Sigmoid colon (tissue), 7 donors: ENCODE results near the gene DNAH11. TPM values are rescaled to one million over a fixed set of nuclear protein-coding genes. Genes with fewer than 3 reads are reported as not detected.

Experiments
- DNase-seq: peaks from one replicate; pipeline ENCODE4 v3.0.0-alpha.2; 2019
- H3K27ac ChIP-seq, 4 donors: fragments of 200-600 bp; sonication (generic); one replicate each; pipeline ENCODE4 v1.5.1; 2016 to 2019; ENCODE audit warnings: mild to moderate bottlenecking in 1 of 4
- H3K27me3 ChIP-seq, 3 donors: fragments of 200-600 bp; sonication (generic); one replicate each; pipeline ENCODE4 v1.5.1; 2019; ENCODE audit warnings: mild to moderate bottlenecking in 1 of 3
- H3K36me3 ChIP-seq, 4 donors: fragments of 200-600 bp; sonication (generic); one replicate each; pipeline ENCODE4 v1.5.1; 2016 to 2019
- H3K4me1 ChIP-seq, 4 donors: fragments of 200-600 bp; sonication (generic); one replicate each; pipeline ENCODE4 v1.5.1; 2017 to 2019
- H3K4me3 ChIP-seq, 4 donors: fragments of 200-600 bp; sonication (generic); one replicate each; pipeline ENCODE4 v1.5.1; 2017 to 2019; ENCODE audit warnings: mild to moderate bottlenecking in 2 of 4, moderate library complexity in 1 of 4
- H3K9me3 ChIP-seq, 4 donors: fragments of 200-600 bp in 3 of 4; sonication (generic) in 3 of 4; one replicate each; pipeline versions ENCODE4 v1.5.1 to v1.6.1; 2013 to 2019
- CTCF ChIP-seq, 4 experiments: fragments of 450-650 bp in 3 of 4; fragments of 200-600 bp in 1 of 4; IDR thresholded peaks; one replicate each; pipeline ENCODE4 v1.5.1; 2016 to 2019; ENCODE audit warnings: antibody characterized with exemption in 4 of 4, mild to moderate bottlenecking in 3 of 4, moderate library complexity in 2 of 4
- EP300 ChIP-seq, 4 donors: sonication (generic); formaldehyde crosslinking; IDR thresholded peaks; one replicate each; pipeline ENCODE4 v1.6.1; 2017; ENCODE audit warnings: antibody characterized with exemption in 4 of 4
- POLR2A ChIP-seq, 2 donors: fragments of 450-650 bp; IDR thresholded peaks; one replicate each; pipeline ENCODE4 v1.6.1; 2016; ENCODE audit warnings: antibody characterized with exemption in 2 of 2, mild to moderate bottlenecking in 2 of 2, moderate library complexity in 2 of 2
- POLR2AphosphoS5 ChIP-seq, 4 donors: sonication (generic); formaldehyde crosslinking; IDR thresholded peaks; one replicate each; pipeline ENCODE4 v1.6.1; 2017; ENCODE audit warnings: antibody characterized with exemption in 4 of 4
- WGBS, 2 donors: extraction: QIAGEN DNeasy Blood & Tissue Kit; methylation state at CpG; one replicate each; pipeline ENCODE4 v1.1.7; 2013; 5-methylcytosine and 5-hydroxymethylcytosine counted together
- intact Hi-C: fragments of 100-400 bp; cut with DNase I; formaldehyde crosslinking; loops from one replicate; pipeline ENCODE4 v1.15.1; 2023
- polyA plus RNA-seq, 3 donors: library from polyadenylated mRNA; stranded (reverse); fragments of 200-250 nt; gene quantifications; one replicate each; pipeline ENCODE4 v1.2.3, GENCODE V29; 2013
- total RNA-seq, 4 donors: library from RNA; depleted of rRNA; stranded (reverse); fragments of >200 nt; gene quantifications; one replicate each; pipeline ENCODE4 v1.1.0, GENCODE V29; 2016
- donor health status: healthy with polysubstance abuse.
- donor health status: Bipolar disorder and iron deficiency.
- donor health status: healthy.

DNAH11 gene
- total and polyA plus RNA-seq, 7 donors, result under 0.01 to 1.2 (median 0.13) TPM; not detected in 2

GRCh38 chr7:21867226-21867625 lies 324.4 kb downstream of the DNAH11 start:
- Histone ChIP-seq H3K27me3 (no peaks in the 10 kb centered on the region), H3K36me3 (no peaks in the 10 kb centered on the region), H3K4me3 (no peak overlapping the region), H3K9me3 (no peaks in the 10 kb centered on the region), H3K27ac (no peak overlapping the region), H3K4me1 (no peaks in the 10 kb centered on the region)
- intact Hi-C loops, result no loop called here
- DNase-seq, result no peak
- TF ChIP-seq CTCF (IDR thresholded peaks at IDR 0.05) (no peak), EP300 (IDR thresholded peaks at IDR 0.05) (no peak), POLR2AphosphoS5 (IDR thresholded peaks at IDR 0.05) (no peak), POLR2A (IDR thresholded peaks at IDR 0.05) (no peak)

GRCh38 chr7:21867816-21868575 lies 325.2 kb downstream of the DNAH11 start:
- no peak for DNase-seq
- no peak for TF ChIP-seq POLR2AphosphoS5 (IDR thresholded peaks at IDR 0.05)
- no peak for TF ChIP-seq CTCF (IDR thresholded peaks at IDR 0.05)
- TF ChIP-seq EP300 (IDR thresholded peaks at IDR 0.05), result no peak
- no peak for TF ChIP-seq POLR2A (IDR thresholded peaks at IDR 0.05)
- Histone ChIP-seq H3K36me3 (no peaks in the 10 kb centered on the region), H3K9me3 (no peaks in the 10 kb centered on the region), H3K4me3 (no peak overlapping the region), H3K4me1 (no peaks in the 10 kb centered on the region), H3K27me3 (no peaks in the 10 kb centered on the region), H3K27ac (no peak overlapping the region)
- 85 to 86% methylated on average over 8 of the region's 8 CpGs for WGBS, 2 donors
- intact Hi-C loops, result no loop called here

GRCh38 chr7:21868576-21868850 lies 325.7 kb downstream of the DNAH11 start:
- WGBS, 2 donors, result 67 to 73% methylated on average over 3 of the region's 3 CpGs
- Histone ChIP-seq H3K4me1 (no peaks in the 10 kb centered on the region), H3K4me3 (no peak overlapping the region), H3K36me3 (no peaks in the 10 kb centered on the region), H3K27ac (no peak overlapping the region), H3K9me3 (no peaks in the 10 kb centered on the region), H3K27me3 (no peaks in the 10 kb centered on the region)
- intact Hi-C loops, result no loop called here
- TF ChIP-seq POLR2A (IDR thresholded peaks at IDR 0.05), result no peak
- no peak for TF ChIP-seq POLR2AphosphoS5 (IDR thresholded peaks at IDR 0.05)
- TF ChIP-seq CTCF (IDR thresholded peaks at IDR 0.05), result no peak
- no peak for TF ChIP-seq EP300 (IDR thresholded peaks at IDR 0.05)
- no peak for DNase-seq

GRCh38 chr7:21869785-21870402 lies 327.1 kb downstream of the DNAH11 start:
- no peak overlapping the region for H3K4me3 ChIP-seq
- intact Hi-C loops, result no loop called here
- H3K4me1 ChIP-seq, result no peaks in the 10 kb centered on the region
- H3K27ac ChIP-seq, result no peak overlapping the region
- DNase-seq, result no peak
- no peaks in the 10 kb centered on the region for H3K9me3 ChIP-seq
- TF ChIP-seq EP300 (IDR thresholded peaks at IDR 0.05) (no peak), POLR2A (IDR thresholded peaks at IDR 0.05) (no peak), POLR2AphosphoS5 (IDR thresholded peaks at IDR 0.05) (no peak), CTCF (IDR thresholded peaks at IDR 0.05) (no peak)
- no peaks in the 10 kb centered on the region for H3K36me3 ChIP-seq
- H3K27me3 ChIP-seq, result no peaks in the 10 kb centered on the region
- 48 to 65% methylated on average over 5 of the region's 5 CpGs for WGBS, 2 donors
